IMR-90 (cell line): Measurements from ENCODE around the gene ZNF384. TPM values are rescaled to one million over a fixed set of nuclear protein-coding genes. Genes with fewer than 3 reads are reported as not detected.

Experiments
- ATAC-seq: fragments of 200-7000 bp; cut with Tn5 transposase; 2 replicates; pipeline ENCODE4 v1.9.1; 2020; ENCODE audit warnings: low read depth, mild to moderate bottlenecking, moderate library complexity
- BruUV-seq: library from RNA; stranded (reverse); fragments of 400-500 nt; replicated peaks from 2 replicates; lab custom pipeline; 2021; lab: Mats Ljungman, UMichigan
- CTCF ChIA-PET: fragments of 300-600 bp; formaldehyde crosslinking; extraction: SDS; loops from one replicate; lab custom pipeline; 2021; ENCODE audit warnings: antibody characterized with exemption; lab: Yijun Ruan, JAX
- POLR2A ChIA-PET: fragments of 300-600 bp; sonication (Branson Sonifier 250); formaldehyde crosslinking; loops from one replicate; lab custom pipeline; 2022; ENCODE audit warnings: antibody characterized with exemption; ENCODE audit not compliant: unreplicated experiment; lab: Charles Lee
- DNase-seq: peaks from one replicate; pipeline ENCODE4 v3.0.0; 2013
- H2AFZ ChIP-seq: replicated peaks from 2 replicates; pipeline ENCODE3; 2013; ENCODE audit warnings: low read length, mild to moderate bottlenecking; ENCODE audit not compliant: poor library complexity
- H2AK5ac ChIP-seq: 2 replicates; pipeline ENCODE4 v1.6.1; 2013; ENCODE audit warnings: low read depth, low read length, inconsistent platforms
- H2AK9ac ChIP-seq: replicated peaks from 2 replicates; pipeline ENCODE3; 2013; ENCODE audit warnings: mild to moderate bottlenecking, low read depth, low read length, moderate library complexity; ENCODE audit not compliant: poor library complexity
- H2BK120ac ChIP-seq: 2 replicates; pipeline ENCODE4 v1.6.1; 2013; ENCODE audit warnings: low read depth, low read length, inconsistent platforms
- H2BK15ac ChIP-seq: 3 replicates; pipeline ENCODE4 v1.6.1; 2013; ENCODE audit warnings: low read depth, low read length, inconsistent platforms
- H2BK20ac ChIP-seq: 2 replicates; pipeline ENCODE4 v1.6.1; 2013; ENCODE audit warnings: low read depth, mild to moderate bottlenecking, inconsistent platforms, low read length, moderate library complexity
- H2BK5ac ChIP-seq: 2 replicates; pipeline ENCODE4 v1.6.1; 2013; ENCODE audit warnings: mild to moderate bottlenecking, low read depth, low read length, inconsistent platforms; ENCODE audit not compliant: poor library complexity, severe bottlenecking
- H3K14ac ChIP-seq: replicated peaks from 2 replicates; pipeline ENCODE4 v1.6.1; 2013; ENCODE audit warnings: low read depth, low read length, inconsistent platforms
- H3K18ac ChIP-seq: 2 replicates; pipeline ENCODE4 v1.6.1; 2013; ENCODE audit warnings: low read depth, low read length, control low read depth
- H3K23ac ChIP-seq: 2 replicates; pipeline ENCODE4 v1.6.1; 2013; ENCODE audit warnings: low read depth, low read length, inconsistent platforms
- H3K27ac ChIP-seq: 2 replicates; pipeline ENCODE4 v1.5.1; 2013; ENCODE audit warnings: mild to moderate bottlenecking, control low read depth, low read length; ENCODE audit not compliant: insufficient read depth
- H3K27me3 ChIP-seq: 2 replicates; pipeline ENCODE4 v1.6.1; 2013; ENCODE audit warnings: low read length; ENCODE audit not compliant: control insufficient read depth, insufficient read depth
- H3K36me3 ChIP-seq: 2 replicates; pipeline ENCODE4 v1.6.1; 2013; ENCODE audit warnings: low read length, mixed read lengths; ENCODE audit not compliant: control insufficient read depth, insufficient read depth
- H3K4ac ChIP-seq: 2 replicates; pipeline ENCODE4 v1.6.1; 2013; ENCODE audit warnings: low read depth, low read length, inconsistent platforms
- H3K4me1 ChIP-seq: 2 replicates; pipeline ENCODE4 v1.6.1; 2013; ENCODE audit warnings: low read length, mixed read lengths; ENCODE audit not compliant: control insufficient read depth, insufficient read depth
- H3K4me2 ChIP-seq: 2 replicates; pipeline ENCODE4 v1.6.1; 2013; ENCODE audit warnings: low read depth, mild to moderate bottlenecking, control low read depth, low read length, moderate library complexity
- H3K4me3 ChIP-seq: 2 replicates; pipeline ENCODE4 v1.5.1; 2013; ENCODE audit warnings: low read depth, mild to moderate bottlenecking, control low read depth, low read length, moderate library complexity; ENCODE audit not compliant: insufficient read depth
- H3K56ac ChIP-seq: 2 replicates; pipeline ENCODE4 v1.6.1; 2013; ENCODE audit warnings: low read length, inconsistent platforms; ENCODE audit not compliant: insufficient read depth; ENCODE audit errors: extremely low read depth
- H3K79me1 ChIP-seq, 2 experiments: 2 replicates each; pipeline ENCODE4 v1.6.1; 2013; ENCODE audit warnings: low read length in 2 of 2, inconsistent platforms in 1 of 2, low read depth in 1 of 2
- H3K9ac ChIP-seq: 2 replicates; pipeline ENCODE4 v1.6.1; 2013; ENCODE audit warnings: low read depth, low read length, control low read depth
- H3K9me1 ChIP-seq: 2 replicates; pipeline ENCODE4 v1.6.1; 2013; ENCODE audit warnings: low read length, inconsistent platforms; ENCODE audit not compliant: insufficient read depth
- H3K9me3 ChIP-seq: 2 replicates; pipeline ENCODE4 v1.6.1; 2013; ENCODE audit warnings: low read length; ENCODE audit not compliant: control insufficient read depth, insufficient read depth
- H4K20me1 ChIP-seq: 2 replicates; pipeline ENCODE4 v1.6.1; 2013; ENCODE audit warnings: low read length, inconsistent platforms; ENCODE audit not compliant: insufficient read depth
- H4K5ac ChIP-seq: 2 replicates; pipeline ENCODE4 v1.6.1; 2013; ENCODE audit warnings: mild to moderate bottlenecking, low read depth, low read length, control low read depth
- H4K8ac ChIP-seq, 2 experiments: 2 replicates each; pipeline ENCODE4 v1.6.1; 2013; ENCODE audit warnings: low read depth in 2 of 2, low read length in 2 of 2, control low read depth in 1 of 2, inconsistent platforms in 1 of 2
- H4K91ac ChIP-seq: 2 replicates; pipeline ENCODE4 v1.6.1; 2013; ENCODE audit warnings: low read depth, low read length, inconsistent platforms; ENCODE audit not compliant: insufficient read depth
- BHLHE40 ChIP-seq: fragments of 150-350 bp; IDR thresholded peaks from 2 replicates; pipeline ENCODE4 v1.6.1; 2016; ENCODE audit warnings: mild to moderate bottlenecking, low read depth, low read length
- MAZ ChIP-seq: IDR thresholded peaks from 2 replicates; pipeline ENCODE4 v1.6.1; 2012; ENCODE audit warnings: low read depth, mild to moderate bottlenecking, low read length, improper control_type of control experiment, moderate library complexity, borderline replicate concordance
- WGBS, 2 experiments: methylation state at CpG; one replicate each; pipeline versions ENCODE4 v1.1.5 to v1.1.7; 2013; ENCODE audit warnings: missing lambda C conversion rate in 2 of 2; ENCODE audit not compliant: insufficient read length in 1 of 2; ENCODE audit errors: extremely low coverage in 2 of 2; 5-methylcytosine and 5-hydroxymethylcytosine counted together
- dilution Hi-C: fragments of 300-500 bp; cut with HindIII; formaldehyde crosslinking; loops from one replicate; pipeline ENCODE4 v1.14.3; 2018; ENCODE audit warnings: low sequenced_read_pairs; ENCODE audit not compliant: unreplicated experiment
- in situ Hi-C: fragments of 300-500 bp; cut with MboI; formaldehyde crosslinking; loops from 3 replicates; pipeline ENCODE4 v1.14.3; 2019; ENCODE audit warnings: low sequenced_read_pairs, inconsistent platforms, mixed read lengths
- intact Hi-C: fragments of 100-400 bp; cut with micrococcal nuclease; formaldehyde crosslinking; loops from 2 replicates; pipeline ENCODE4 v1.10.0; 2022
- polyA plus RNA-seq, 3 experiments: library from polyadenylated mRNA; depleted of rRNA; stranded (reverse); fragments of >200 nt; gene quantifications; 2 replicates each; pipeline ENCODE4 v1.2.3, GENCODE V29; 2012; ENCODE audit warnings: low replicate concordance in 1 of 3
- total RNA-seq: library from RNA; depleted of rRNA; stranded (reverse); fragments of >200 nt; gene quantifications from 2 replicates; pipeline ENCODE4 v1.2.3, GENCODE V29; 2012

Gene ZNF384
- total and polyA plus RNA-seq, 2 of the 4 experiments (the other 2 are of a cell fraction): 16.3 to 55.6 TPM

- WGBS, 2 experiments: no CpG with 5 or more reads among the region's 4 CpGs
- BruUV-seq: no TSS peak
Observed at GRCh38 chr12:6691473-6691872, 2.3 kb upstream of the ZNF384 start.

More at GRCh38 chr12:6691473-6691872, 2.3 kb upstream of the ZNF384 start:
- H2AK5ac ChIP-seq: no peak overlapping the region
- H3K27me3 ChIP-seq: no peaks in the 10 kb centered on the region
- dilution Hi-C loops (no loop called here), intact Hi-C loops (no loop called here), in situ Hi-C loops (no loop called here)
- peaks cover 5% of the 10 kb centered on the region for H3K4me1 ChIP-seq
- H2BK120ac ChIP-seq: no peak overlapping the region
- H4K20me1 ChIP-seq: no peaks in the 10 kb centered on the region
- no peak overlapping the region for H2BK5ac ChIP-seq
- no peak overlapping the region for H3K9ac ChIP-seq
- H3K4me3 ChIP-seq: no peak overlapping the region
- ChIA-PET POLR2A (no interaction called here), CTCF (no interaction called here)
- TF ChIP-seq MAZ (peak; percentile 64; the same call in 1 of the 2 replicates), BHLHE40 (no peak)
- H2AFZ ChIP-seq: peak overlapping the region; percentile 38
- H2BK20ac ChIP-seq: no peak overlapping the region
- no peak overlapping the region for H2AK9ac ChIP-seq
- H4K5ac ChIP-seq: no peak overlapping the region
- DNase-seq (peak; percentile 74), ATAC-seq (no peak)
- no peak overlapping the region for H2BK15ac ChIP-seq
- H3K4me2 ChIP-seq: no peak overlapping the region
- H3K23ac ChIP-seq: no peak overlapping the region
- H4K91ac ChIP-seq: no peak overlapping the region
- no peak overlapping the region for H3K27ac ChIP-seq
- H3K56ac ChIP-seq: no peak overlapping the region
- no peaks in the 10 kb centered on the region for H3K9me1 ChIP-seq
- H4K8ac ChIP-seq: no peak overlapping the region
- H3K14ac ChIP-seq: no peak overlapping the region
- H3K36me3 ChIP-seq: peaks cover 4% of the 10 kb centered on the region; the same call in 1 of the 2 replicates
- H3K79me1 ChIP-seq: peaks cover 11 to 34% of the 10 kb centered on the region in 2 experiments; a peak in 3 of 4 replicates
- no peaks in the 10 kb centered on the region for H3K9me3 ChIP-seq
- H3K18ac ChIP-seq: no peak overlapping the region
- H3K4ac ChIP-seq: no peak overlapping the region
